ENCODE results near the gene AKAP13. TPM values are rescaled to one million over a fixed set of nuclear protein-coding genes. Genes with fewer than 3 reads are reported as not detected.

AKAP13 gene
- total and polyA plus RNA-seq, 2 of the 8 experiments (the other 6 are each of a cell fraction or from before 2014, with no cell fraction given): 14.0 to 46.2 TPM

- TF ChIP-seq SAP30 (IDR thresholded peaks at IDR 0.05; ENCODE audit: insufficient read depth, insufficient replicate concordance, low read length) (no peak), CHD1 (IDR thresholded peaks at IDR 0.05; ENCODE audit: low read depth, low read length) (no peak), RXRA (IDR thresholded peaks at IDR 0.05; ENCODE audit: insufficient read depth, low read depth, low read length) (no peak)
Measured at GRCh38 chr15:85477061-85477460, 96.7 kb downstream of the AKAP13 start (continued).

Data from H1 (cell line).